HEK293 (cell line): ENCODE measurements around the gene CDYL.

Experiments used
- HIC1 ChIP-seq: fragments of 450-650 bp; formaldehyde crosslinking; IDR thresholded peaks from 2 replicates; pipeline ENCODE4 v1.5.1; 2016; ENCODE audit warnings: missing biosample characterization, missing genetic modification characterization
- INSM2 ChIP-seq: fragments of 450-650 bp; formaldehyde crosslinking; IDR thresholded peaks from 2 replicates; pipeline ENCODE4 v1.5.1; 2016; ENCODE audit warnings: missing biosample characterization, missing genetic modification characterization
- SP7 ChIP-seq: fragments of 450-650 bp; formaldehyde crosslinking; IDR thresholded peaks from 2 replicates; pipeline ENCODE4 v1.5.1; 2016; ENCODE audit warnings: missing biosample characterization, missing genetic modification characterization
- ZBTB7A ChIP-seq: fragments of 450-650 bp; formaldehyde crosslinking; IDR thresholded peaks from 2 replicates; pipeline ENCODE4 v1.5.1; 2016; ENCODE audit warnings: low read depth, missing biosample characterization, missing genetic modification characterization
- ZEB2 ChIP-seq: fragments of 450-650 bp; formaldehyde crosslinking; IDR thresholded peaks from 2 replicates; pipeline ENCODE4 v1.5.1; 2016; ENCODE audit warnings: missing biosample characterization, missing genetic modification characterization
- ZNF16 ChIP-seq: fragments of 450-650 bp; formaldehyde crosslinking; IDR thresholded peaks from 2 replicates; pipeline ENCODE4 v1.5.1; 2016; ENCODE audit warnings: low read depth, missing biosample characterization, missing genetic modification characterization
- ZNF174 ChIP-seq: fragments of 450-650 bp; formaldehyde crosslinking; IDR thresholded peaks from 2 replicates; pipeline ENCODE4 v1.5.0; 2017; ENCODE audit warnings: missing biosample characterization, mild to moderate bottlenecking, missing genetic modification characterization
- ZNF2 ChIP-seq: fragments of 450-650 bp; formaldehyde crosslinking; IDR thresholded peaks from 2 replicates; pipeline ENCODE4 v1.5.1; 2016; ENCODE audit warnings: missing biosample characterization, missing genetic modification characterization
- ZNF24 ChIP-seq: fragments of 450-650 bp; formaldehyde crosslinking; IDR thresholded peaks from 2 replicates; pipeline ENCODE4 v1.5.1; 2016; ENCODE audit warnings: missing biosample characterization, missing genetic modification characterization
- ZNF37A ChIP-seq: fragments of 450-650 bp; IDR thresholded peaks from 2 replicates; pipeline ENCODE4 v1.5.1; 2018; ENCODE audit warnings: missing biosample characterization, missing genetic modification characterization
- ZNF433 ChIP-seq: fragments of 450-650 bp; formaldehyde crosslinking; IDR thresholded peaks from 2 replicates; pipeline ENCODE4 v1.5.1; 2016; ENCODE audit warnings: missing biosample characterization, missing genetic modification characterization, low read depth
- ZNF501 ChIP-seq: fragments of 450-650 bp; formaldehyde crosslinking; IDR thresholded peaks from 2 replicates; pipeline ENCODE4 v1.5.1; 2016; ENCODE audit warnings: missing biosample characterization, missing genetic modification characterization
- ZNF510 ChIP-seq: fragments of 450-650 bp; formaldehyde crosslinking; IDR thresholded peaks from 2 replicates; pipeline ENCODE4 v1.5.1; 2018; ENCODE audit warnings: mild to moderate bottlenecking, missing genetic modification characterization, missing biosample characterization; ENCODE audit not compliant: insufficient replicate concordance
- ZNF544 ChIP-seq: fragments of 450-650 bp; formaldehyde crosslinking; IDR thresholded peaks from 2 replicates; pipeline ENCODE4 v1.5.0; 2017; ENCODE audit warnings: missing biosample characterization, missing genetic modification characterization
- ZNF600 ChIP-seq: fragments of 450-650 bp; formaldehyde crosslinking; IDR thresholded peaks from 2 replicates; pipeline ENCODE4 v1.5.1; 2016; ENCODE audit warnings: missing biosample characterization, missing genetic modification characterization
- ZNF76 ChIP-seq: fragments of 450-650 bp; formaldehyde crosslinking; IDR thresholded peaks from 2 replicates; pipeline ENCODE4; 2016; ENCODE audit warnings: low read depth, missing biosample characterization, missing genetic modification characterization, borderline replicate concordance
- ZSCAN18 ChIP-seq: fragments of 450-650 bp; formaldehyde crosslinking; IDR thresholded peaks from 2 replicates; pipeline ENCODE4 v1.5.1; 2016; ENCODE audit warnings: missing biosample characterization, missing genetic modification characterization
- ZSCAN4 ChIP-seq: fragments of 450-650 bp; formaldehyde crosslinking; IDR thresholded peaks from 2 replicates; pipeline ENCODE4 v1.5.1; 2017; ENCODE audit warnings: missing biosample characterization, missing genetic modification characterization
- TF ChIP-seq, protein P1 (sequence below): fragments of 450-650 bp; formaldehyde crosslinking; IDR thresholded peaks from 2 replicates; pipeline ENCODE4 v1.5.1; 2017; ENCODE audit warnings: missing biosample characterization, mild to moderate bottlenecking, missing genetic modification characterization, moderate library complexity
- TF ChIP-seq, protein P2 (sequence below): fragments of 450-650 bp; formaldehyde crosslinking; IDR thresholded peaks from 2 replicates; pipeline ENCODE4 v1.5.1; 2016; ENCODE audit warnings: missing biosample characterization, missing genetic modification characterization, borderline replicate concordance
- TF ChIP-seq, protein P3 (sequence below): fragments of 450-650 bp; formaldehyde crosslinking; IDR thresholded peaks from 2 replicates; pipeline ENCODE4 v1.5.1; 2016; ENCODE audit warnings: missing biosample characterization, missing genetic modification characterization
- TF ChIP-seq, protein P4 (sequence below): fragments of 450-650 bp; formaldehyde crosslinking; conservative IDR thresholded peaks from 2 replicates; pipeline ENCODE4 v1.5.1; 2016; ENCODE audit warnings: low read depth, missing biosample characterization, missing genetic modification characterization

Gene CDYL

GRCh38 chr6:5003604-5004372, 227.6 kb downstream of the CDYL start, which contains the start of gene RPP40 (continued):
- no peak for TF ChIP-seq ZNF510 (tag by site-specific recombination)
- peak; percentile 97 for TF ChIP-seq ZNF76 (tag by site-specific recombination)
- TF ChIP-seq, protein P1, sequence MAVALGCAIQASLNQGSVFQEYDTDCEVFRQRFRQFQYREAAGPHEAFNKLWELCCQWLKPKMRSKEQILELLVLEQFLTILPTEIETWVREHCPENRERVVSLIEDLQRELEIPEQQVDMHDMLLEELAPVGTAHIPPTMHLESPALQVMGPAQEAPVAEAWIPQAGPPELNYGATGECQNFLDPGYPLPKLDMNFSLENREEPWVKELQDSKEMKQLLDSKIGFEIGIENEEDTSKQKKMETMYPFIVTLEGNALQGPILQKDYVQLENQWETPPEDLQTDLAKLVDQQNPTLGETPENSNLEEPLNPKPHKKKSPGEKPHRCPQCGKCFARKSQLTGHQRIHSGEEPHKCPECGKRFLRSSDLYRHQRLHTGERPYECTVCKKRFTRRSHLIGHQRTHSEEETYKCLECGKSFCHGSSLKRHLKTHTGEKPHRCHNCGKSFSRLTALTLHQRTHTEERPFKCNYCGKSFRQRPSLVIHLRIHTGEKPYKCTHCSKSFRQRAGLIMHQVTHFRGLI (tag by site-specific recombination) = no peak
- peak; percentile 68 for TF ChIP-seq ZNF600 (tag by site-specific recombination)
- TF ChIP-seq ZSCAN4 (tag by site-specific recombination) = no peak
- TF ChIP-seq ZNF544 (tag by site-specific recombination) = no peak
- TF ChIP-seq, protein P2, sequence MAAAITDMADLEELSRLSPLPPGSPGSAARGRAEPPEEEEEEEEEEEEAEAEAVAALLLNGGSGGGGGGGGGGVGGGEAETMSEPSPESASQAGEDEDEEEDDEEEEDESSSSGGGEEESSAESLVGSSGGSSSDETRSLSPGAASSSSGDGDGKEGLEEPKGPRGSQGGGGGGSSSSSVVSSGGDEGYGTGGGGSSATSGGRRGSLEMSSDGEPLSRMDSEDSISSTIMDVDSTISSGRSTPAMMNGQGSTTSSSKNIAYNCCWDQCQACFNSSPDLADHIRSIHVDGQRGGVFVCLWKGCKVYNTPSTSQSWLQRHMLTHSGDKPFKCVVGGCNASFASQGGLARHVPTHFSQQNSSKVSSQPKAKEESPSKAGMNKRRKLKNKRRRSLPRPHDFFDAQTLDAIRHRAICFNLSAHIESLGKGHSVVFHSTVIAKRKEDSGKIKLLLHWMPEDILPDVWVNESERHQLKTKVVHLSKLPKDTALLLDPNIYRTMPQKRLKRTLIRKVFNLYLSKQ = no peak
- TF ChIP-seq ZNF174 (tag by site-specific recombination) = no peak
- no peak for TF ChIP-seq ZNF37A
- TF ChIP-seq ZSCAN18 (tag by site-specific recombination) = no peak
- TF ChIP-seq, protein P3, sequence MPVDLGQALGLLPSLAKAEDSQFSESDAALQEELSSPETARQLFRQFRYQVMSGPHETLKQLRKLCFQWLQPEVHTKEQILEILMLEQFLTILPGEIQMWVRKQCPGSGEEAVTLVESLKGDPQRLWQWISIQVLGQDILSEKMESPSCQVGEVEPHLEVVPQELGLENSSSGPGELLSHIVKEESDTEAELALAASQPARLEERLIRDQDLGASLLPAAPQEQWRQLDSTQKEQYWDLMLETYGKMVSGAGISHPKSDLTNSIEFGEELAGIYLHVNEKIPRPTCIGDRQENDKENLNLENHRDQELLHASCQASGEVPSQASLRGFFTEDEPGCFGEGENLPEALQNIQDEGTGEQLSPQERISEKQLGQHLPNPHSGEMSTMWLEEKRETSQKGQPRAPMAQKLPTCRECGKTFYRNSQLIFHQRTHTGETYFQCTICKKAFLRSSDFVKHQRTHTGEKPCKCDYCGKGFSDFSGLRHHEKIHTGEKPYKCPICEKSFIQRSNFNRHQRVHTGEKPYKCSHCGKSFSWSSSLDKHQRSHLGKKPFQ (tag by site-specific recombination) = no peak
- no peak for TF ChIP-seq ZEB2 (tag by site-specific recombination)
- no peak for TF ChIP-seq ZNF16 (tag by site-specific recombination)
- no peak for TF ChIP-seq HIC1 (tag by site-specific recombination)
- peak; percentile 69; the same call in 1 of the 2 replicates for TF ChIP-seq SP7 (tag by site-specific recombination)
- TF ChIP-seq ZNF24 (tag by site-specific recombination) = no peak
- TF ChIP-seq ZNF501 = no peak
- no peak for TF ChIP-seq ZNF433 (tag by site-specific recombination)
- TF ChIP-seq ZNF2 (tag by site-specific recombination) = peak; percentile 41; the same call in 1 of the 2 replicates
- TF ChIP-seq INSM2 = no peak
- TF ChIP-seq ZBTB7A = no peak
- TF ChIP-seq, protein P4, sequence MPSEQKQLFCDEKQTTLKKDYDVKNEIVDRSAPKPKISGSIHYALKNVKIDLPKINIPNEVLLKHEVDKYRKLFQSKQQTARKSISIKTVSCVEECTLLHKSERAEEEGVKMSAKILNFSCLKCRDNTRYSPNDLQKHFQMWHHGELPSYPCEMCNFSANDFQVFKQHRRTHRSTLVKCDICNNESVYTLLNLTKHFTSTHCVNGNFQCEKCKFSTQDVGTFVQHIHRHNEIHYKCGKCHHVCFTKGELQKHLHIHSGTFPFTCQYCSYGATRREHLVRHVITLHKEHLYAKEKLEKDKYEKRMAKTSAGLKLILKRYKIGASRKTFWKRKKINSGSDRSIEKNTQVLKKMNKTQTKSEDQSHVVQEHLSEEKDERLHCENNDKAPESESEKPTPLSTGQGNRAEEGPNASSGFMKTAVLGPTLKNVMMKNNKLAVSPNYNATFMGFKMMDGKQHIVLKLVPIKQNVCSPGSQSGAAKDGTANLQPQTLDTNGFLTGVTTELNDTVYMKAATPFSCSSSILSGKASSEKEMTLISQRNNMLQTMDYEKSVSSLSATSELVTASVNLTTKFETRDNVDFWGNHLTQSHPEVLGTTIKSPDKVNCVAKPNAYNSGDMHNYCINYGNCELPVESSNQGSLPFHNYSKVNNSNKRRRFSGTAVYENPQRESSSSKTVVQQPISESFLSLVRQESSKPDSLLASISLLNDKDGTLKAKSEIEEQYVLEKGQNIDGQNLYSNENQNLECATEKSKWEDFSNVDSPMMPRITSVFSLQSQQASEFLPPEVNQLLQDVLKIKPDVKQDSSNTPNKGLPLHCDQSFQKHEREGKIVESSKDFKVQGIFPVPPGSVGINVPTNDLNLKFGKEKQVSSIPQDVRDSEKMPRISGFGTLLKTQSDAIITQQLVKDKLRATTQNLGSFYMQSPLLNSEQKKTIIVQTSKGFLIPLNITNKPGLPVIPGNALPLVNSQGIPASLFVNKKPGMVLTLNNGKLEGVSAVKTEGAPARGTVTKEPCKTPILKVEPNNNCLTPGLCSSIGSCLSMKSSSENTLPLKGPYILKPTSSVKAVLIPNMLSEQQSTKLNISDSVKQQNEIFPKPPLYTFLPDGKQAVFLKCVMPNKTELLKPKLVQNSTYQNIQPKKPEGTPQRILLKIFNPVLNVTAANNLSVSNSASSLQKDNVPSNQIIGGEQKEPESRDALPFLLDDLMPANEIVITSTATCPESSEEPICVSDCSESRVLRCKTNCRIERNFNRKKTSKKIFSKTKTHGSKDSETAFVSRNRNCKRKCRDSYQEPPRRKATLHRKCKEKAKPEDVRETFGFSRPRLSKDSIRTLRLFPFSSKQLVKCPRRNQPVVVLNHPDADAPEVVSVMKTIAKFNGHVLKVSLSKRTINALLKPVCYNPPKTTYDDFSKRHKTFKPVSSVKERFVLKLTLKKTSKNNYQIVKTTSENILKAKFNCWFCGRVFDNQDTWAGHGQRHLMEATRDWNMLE (tag by site-specific recombination) = no peak
